NB4 (cell line): ENCODE measurements around the gene SSX4B.
"Not testable (repeated sequence)": the region's sequence is repeated elsewhere in the genome, so short reads cannot be mapped to it uniquely, and the experiment has no call there.

Experiments used
- DNase-seq: peaks from one replicate; pipeline ENCODE4 v3.0.0; 2010; ENCODE audit warnings: low read depth
- H3K4me3 ChIP-seq: one replicate; pipeline ENCODE4 v1.5.1; 2011; ENCODE audit warnings: mild to moderate bottlenecking, low read depth, low read length, moderate library complexity
- CTCF ChIP-seq: IDR thresholded peaks from one replicate; pipeline ENCODE4 v1.5.1; 2012; ENCODE audit warnings: low read depth, low read length
- MAX ChIP-seq: IDR thresholded peaks from 2 replicates; pipeline ENCODE4 v1.6.1; 2011; ENCODE audit warnings: low read depth, low read length
- MYC ChIP-seq: IDR thresholded peaks from 2 replicates; pipeline ENCODE4 v1.6.1; 2011; ENCODE audit warnings: low read depth, low read length
- POLR2A ChIP-seq: IDR thresholded peaks from 2 replicates; pipeline ENCODE4 v1.6.1; 2011; ENCODE audit warnings: mild to moderate bottlenecking; ENCODE audit not compliant: insufficient read length; ENCODE audit errors: extremely low read depth

SSX4B gene

GRCh38 chrX:48411860-48412259, at the start of gene SSX4B:
TSS of gene SSX4B (minus strand) at chrX:48411960. CDS start at chrX:48411372, 588 bp downstream.
- H3K4me3 ChIP-seq, DNase-seq: not testable (repeated sequence)

GRCh38 chrX:48460606-48461005, 48.8 kb upstream of the SSX4B start:
- no peak for TF ChIP-seq POLR2A
- no peak for TF ChIP-seq CTCF
- TF ChIP-seq MAX, result no peak
- TF ChIP-seq MYC, result no peak
- no peak for DNase-seq
- H3K4me3 ChIP-seq, result no peak overlapping the region

- H3K4me3 ChIP-seq, result no peak overlapping the region
- TF ChIP-seq CTCF (no peak), MAX (no peak)
- DNase-seq, result no peak
These were observed 48.3 kb upstream of the SSX4B start for GRCh38 chrX:48460031-48460430.

GRCh38 chrX:48459483-48459882, 47.7 kb upstream of the SSX4B start:
- H3K4me3 ChIP-seq, result no peak overlapping the region
- no peak for DNase-seq
- TF ChIP-seq POLR2A, result no peak
- TF ChIP-seq MYC, result no peak
- no peak for TF ChIP-seq MAX
- no peak for TF ChIP-seq CTCF

- TF ChIP-seq CTCF, result no peak
- no peak for TF ChIP-seq MAX
- no peak for TF ChIP-seq MYC
- TF ChIP-seq POLR2A, result no peak
- DNase-seq, result no peak
- H3K4me3 ChIP-seq, result no peak overlapping the region
These were observed 47.0 kb upstream of the SSX4B start for GRCh38 chrX:48458711-48459110.

- no peak for TF ChIP-seq POLR2A
- TF ChIP-seq MAX, result no peak
- TF ChIP-seq MYC, result no peak
- TF ChIP-seq CTCF, result no peak
- no peak for DNase-seq
- no peak overlapping the region for H3K4me3 ChIP-seq
These were observed 45.0 kb upstream of the SSX4B start for GRCh38 chrX:48456628-48457331.
